H1 (cell line): ENCODE data around the gene ZNF566. TPM values are rescaled to one million over a fixed set of nuclear protein-coding genes. Genes with fewer than 3 reads are reported as not detected.

Experiments
- HDAC2 ChIP-seq, 2 experiments: fragments of 300-600 bp in 1 of 2; sonication (generic) in 1 of 2; IDR thresholded peaks; 2 replicates each; pipeline ENCODE4 v1.6.1; 2011 to 2012; ENCODE audit warnings: low read depth in 2 of 2, low read length in 2 of 2, mild to moderate bottlenecking in 2 of 2, moderate library complexity in 2 of 2, borderline replicate concordance in 1 of 2, inconsistent platforms in 1 of 2
- KDM1A ChIP-seq: fragments of 200-600, 300-600 bp; sonication (generic); IDR thresholded peaks from 2 replicates; pipeline ENCODE4 v1.7.1; 2016; ENCODE audit warnings: mild to moderate bottlenecking, low read length, borderline replicate concordance
- polyA plus RNA-seq, 7 experiments: library from polyadenylated mRNA; depleted of rRNA in 3 of 7; stranded (reverse) in 5 of 7; unstranded in 2 of 7; fragments of >200 nt in 5 of 7; fragments of 200-250 nt in 2 of 7; gene quantifications; 1 replicate in 5 of 7; 2 replicates in 1 of 7; 4 replicates in 1 of 7; pipeline versions ENCODE4 v1.2.1 to v1.2.3, GENCODE V29; 2011 to 2013; ENCODE audit warnings: missing spikeins in 2 of 7, mixed read lengths in 2 of 7
- total RNA-seq: library from RNA; stranded (reverse); fragmentation: NEBNext Ultra II Directional; extraction: Animal tissue kit (Norgen Biotek cat#: 25700); gene quantifications from 2 replicates; pipeline ENCODE4 v1.2.1, GENCODE V29; 2021
- TF ChIP-seq, protein P1 (sequence below): fragments of 300-600 bp; sonication (generic); IDR thresholded peaks from 2 replicates; pipeline ENCODE4 v1.7.1; 2012; ENCODE audit warnings: low read length, moderate library complexity, mild to moderate bottlenecking, inconsistent platforms; ENCODE audit not compliant: insufficient replicate concordance

Gene ZNF566
- total and polyA plus RNA-seq, 2 of the 8 experiments (the other 6 are each of a cell fraction or from before 2014, with no cell fraction given) = 6.9 to 16.6 TPM

DNA sequence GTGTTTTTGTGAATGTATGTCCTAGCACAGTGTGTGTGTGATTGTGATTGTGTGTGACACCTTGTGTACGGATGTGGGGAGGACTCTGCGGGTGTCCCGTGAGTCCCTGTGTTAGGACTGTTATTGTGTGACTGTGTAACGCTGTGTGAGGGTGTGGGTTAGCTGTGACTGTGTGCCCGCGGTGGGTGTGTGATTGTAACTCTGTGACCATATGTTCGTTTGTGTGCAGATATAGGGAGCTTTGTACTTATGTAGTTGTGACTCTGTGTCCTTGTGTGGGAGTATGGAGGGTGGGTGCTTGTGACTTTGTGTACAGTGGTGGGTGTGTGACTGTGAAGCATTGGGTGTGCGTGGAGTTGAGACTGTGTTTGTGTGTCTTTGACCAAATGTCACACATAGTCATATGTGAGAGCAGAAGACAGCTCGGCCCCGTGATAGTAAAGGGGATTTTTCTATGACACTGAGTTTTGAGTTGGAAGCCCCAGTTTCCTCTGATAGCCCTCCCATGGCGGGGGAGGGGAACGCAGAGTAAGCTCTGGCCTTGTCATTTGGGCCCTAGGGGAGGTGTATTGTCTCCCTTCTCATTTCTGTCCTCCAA lies 39.7 kb upstream of the ZNF566 start (continued):
- TF ChIP-seq, protein P1, sequence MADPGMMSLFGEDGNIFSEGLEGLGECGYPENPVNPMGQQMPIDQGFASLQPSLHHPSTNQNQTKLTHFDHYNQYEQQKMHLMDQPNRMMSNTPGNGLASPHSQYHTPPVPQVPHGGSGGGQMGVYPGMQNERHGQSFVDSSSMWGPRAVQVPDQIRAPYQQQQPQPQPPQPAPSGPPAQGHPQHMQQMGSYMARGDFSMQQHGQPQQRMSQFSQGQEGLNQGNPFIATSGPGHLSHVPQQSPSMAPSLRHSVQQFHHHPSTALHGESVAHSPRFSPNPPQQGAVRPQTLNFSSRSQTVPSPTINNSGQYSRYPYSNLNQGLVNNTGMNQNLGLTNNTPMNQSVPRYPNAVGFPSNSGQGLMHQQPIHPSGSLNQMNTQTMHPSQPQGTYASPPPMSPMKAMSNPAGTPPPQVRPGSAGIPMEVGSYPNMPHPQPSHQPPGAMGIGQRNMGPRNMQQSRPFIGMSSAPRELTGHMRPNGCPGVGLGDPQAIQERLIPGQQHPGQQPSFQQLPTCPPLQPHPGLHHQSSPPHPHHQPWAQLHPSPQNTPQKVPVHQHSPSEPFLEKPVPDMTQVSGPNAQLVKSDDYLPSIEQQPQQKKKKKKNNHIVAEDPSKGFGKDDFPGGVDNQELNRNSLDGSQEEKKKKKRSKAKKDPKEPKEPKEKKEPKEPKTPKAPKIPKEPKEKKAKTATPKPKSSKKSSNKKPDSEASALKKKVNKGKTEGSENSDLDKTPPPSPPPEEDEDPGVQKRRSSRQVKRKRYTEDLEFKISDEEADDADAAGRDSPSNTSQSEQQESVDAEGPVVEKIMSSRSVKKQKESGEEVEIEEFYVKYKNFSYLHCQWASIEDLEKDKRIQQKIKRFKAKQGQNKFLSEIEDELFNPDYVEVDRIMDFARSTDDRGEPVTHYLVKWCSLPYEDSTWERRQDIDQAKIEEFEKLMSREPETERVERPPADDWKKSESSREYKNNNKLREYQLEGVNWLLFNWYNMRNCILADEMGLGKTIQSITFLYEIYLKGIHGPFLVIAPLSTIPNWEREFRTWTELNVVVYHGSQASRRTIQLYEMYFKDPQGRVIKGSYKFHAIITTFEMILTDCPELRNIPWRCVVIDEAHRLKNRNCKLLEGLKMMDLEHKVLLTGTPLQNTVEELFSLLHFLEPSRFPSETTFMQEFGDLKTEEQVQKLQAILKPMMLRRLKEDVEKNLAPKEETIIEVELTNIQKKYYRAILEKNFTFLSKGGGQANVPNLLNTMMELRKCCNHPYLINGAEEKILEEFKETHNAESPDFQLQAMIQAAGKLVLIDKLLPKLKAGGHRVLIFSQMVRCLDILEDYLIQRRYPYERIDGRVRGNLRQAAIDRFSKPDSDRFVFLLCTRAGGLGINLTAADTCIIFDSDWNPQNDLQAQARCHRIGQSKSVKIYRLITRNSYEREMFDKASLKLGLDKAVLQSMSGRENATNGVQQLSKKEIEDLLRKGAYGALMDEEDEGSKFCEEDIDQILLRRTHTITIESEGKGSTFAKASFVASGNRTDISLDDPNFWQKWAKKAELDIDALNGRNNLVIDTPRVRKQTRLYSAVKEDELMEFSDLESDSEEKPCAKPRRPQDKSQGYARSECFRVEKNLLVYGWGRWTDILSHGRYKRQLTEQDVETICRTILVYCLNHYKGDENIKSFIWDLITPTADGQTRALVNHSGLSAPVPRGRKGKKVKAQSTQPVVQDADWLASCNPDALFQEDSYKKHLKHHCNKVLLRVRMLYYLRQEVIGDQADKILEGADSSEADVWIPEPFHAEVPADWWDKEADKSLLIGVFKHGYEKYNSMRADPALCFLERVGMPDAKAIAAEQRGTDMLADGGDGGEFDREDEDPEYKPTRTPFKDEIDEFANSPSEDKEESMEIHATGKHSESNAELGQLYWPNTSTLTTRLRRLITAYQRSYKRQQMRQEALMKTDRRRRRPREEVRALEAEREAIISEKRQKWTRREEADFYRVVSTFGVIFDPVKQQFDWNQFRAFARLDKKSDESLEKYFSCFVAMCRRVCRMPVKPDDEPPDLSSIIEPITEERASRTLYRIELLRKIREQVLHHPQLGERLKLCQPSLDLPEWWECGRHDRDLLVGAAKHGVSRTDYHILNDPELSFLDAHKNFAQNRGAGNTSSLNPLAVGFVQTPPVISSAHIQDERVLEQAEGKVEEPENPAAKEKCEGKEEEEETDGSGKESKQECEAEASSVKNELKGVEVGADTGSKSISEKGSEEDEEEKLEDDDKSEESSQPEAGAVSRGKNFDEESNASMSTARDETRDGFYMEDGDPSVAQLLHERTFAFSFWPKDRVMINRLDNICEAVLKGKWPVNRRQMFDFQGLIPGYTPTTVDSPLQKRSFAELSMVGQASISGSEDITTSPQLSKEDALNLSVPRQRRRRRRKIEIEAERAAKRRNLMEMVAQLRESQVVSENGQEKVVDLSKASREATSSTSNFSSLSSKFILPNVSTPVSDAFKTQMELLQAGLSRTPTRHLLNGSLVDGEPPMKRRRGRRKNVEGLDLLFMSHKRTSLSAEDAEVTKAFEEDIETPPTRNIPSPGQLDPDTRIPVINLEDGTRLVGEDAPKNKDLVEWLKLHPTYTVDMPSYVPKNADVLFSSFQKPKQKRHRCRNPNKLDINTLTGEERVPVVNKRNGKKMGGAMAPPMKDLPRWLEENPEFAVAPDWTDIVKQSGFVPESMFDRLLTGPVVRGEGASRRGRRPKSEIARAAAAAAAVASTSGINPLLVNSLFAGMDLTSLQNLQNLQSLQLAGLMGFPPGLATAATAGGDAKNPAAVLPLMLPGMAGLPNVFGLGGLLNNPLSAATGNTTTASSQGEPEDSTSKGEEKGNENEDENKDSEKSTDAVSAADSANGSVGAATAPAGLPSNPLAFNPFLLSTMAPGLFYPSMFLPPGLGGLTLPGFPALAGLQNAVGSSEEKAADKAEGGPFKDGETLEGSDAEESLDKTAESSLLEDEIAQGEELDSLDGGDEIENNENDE = no peak
- TF ChIP-seq HDAC2 (IDR thresholded peaks at IDR 0.05; ENCODE audit: borderline replicate concordance in 1 of 2, low read depth in 2 of 2, low read length in 2 of 2) = 0 out of 4 replicates have a peak, but pooled peaks of 1 of the 2 experiments have one; percentile 71
- TF ChIP-seq KDM1A = no peak
- TF ChIP-seq, all 59 proteins: peak for 4
